Forelimb muscle (tissue), 1 donor: ENCODE results near the gene FBXL7. TPM values are rescaled to one million over a fixed set of nuclear protein-coding genes. Genes with fewer than 3 reads are reported as not detected.

ENCODE experiments used
- DNase-seq: peaks from one replicate; pipeline ENCODE4 v3.0.0-alpha.2; 2013; ENCODE audit warnings: low read depth
- polyA plus RNA-seq: library from polyadenylated mRNA; unstranded; fragments of 120-200 nt; gene quantifications from one replicate; pipeline ENCODE4 v1.2.1, GENCODE V29; 2013; ENCODE audit not compliant: insufficient read length

Gene FBXL7
- polyA plus RNA-seq, 1 donor: 20.0 TPM

DNA sequence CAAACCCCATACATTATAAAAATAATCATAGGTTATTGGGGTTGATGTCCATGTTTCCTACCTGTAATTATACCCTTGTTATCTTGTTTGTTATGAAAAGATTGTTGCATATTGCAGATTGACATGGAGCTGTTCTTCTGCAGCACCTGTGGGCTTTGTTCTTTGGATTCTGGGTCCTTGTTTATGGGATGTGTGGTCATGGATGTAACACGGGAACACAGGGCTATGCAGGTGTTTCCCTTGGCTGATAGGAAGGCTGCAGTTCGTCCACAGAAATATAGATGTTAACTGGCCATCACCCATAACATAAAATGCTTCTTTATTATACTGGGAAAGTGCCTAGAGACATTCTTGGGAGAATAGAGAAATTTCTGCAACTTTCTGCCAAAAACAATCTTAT is 77.9 kb downstream of the FBXL7 start:
- DNase-seq: no peak

DNA sequence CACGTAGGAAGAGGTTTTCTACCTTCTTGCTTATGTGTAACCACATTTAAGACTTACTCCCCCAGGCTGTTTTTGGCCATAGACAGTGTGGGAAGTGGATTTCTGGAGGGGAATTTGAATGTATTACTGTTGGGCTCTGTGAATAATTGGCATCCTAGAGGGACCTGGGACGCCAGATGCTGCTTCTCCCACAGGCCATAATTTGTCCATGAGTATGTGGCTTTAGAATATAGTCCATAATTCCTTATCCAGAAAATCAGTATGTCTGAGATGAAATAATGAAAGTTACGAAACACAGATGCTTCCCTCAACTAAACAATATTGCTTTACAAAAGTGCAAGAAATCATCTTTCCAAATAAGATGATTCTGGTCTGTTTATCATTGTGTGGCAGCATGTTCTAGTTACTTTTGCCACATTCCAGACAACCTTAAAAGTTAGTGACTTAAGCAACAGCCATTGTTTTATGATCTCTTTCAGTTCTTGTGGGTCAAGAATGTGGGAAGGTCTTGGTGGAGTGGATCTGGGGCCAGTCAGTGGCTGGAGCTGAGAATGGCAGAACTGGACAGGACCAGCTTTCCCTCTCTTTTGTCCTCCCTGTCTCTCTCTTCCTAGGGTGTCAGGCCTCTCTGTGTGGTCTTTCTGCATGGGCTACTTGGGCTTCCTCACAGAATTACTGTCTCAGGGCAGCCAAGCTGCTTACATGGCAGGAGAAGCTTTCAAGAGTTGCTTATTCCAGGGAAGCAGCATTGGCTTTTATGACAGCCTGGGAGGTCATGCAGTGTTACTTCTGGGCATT is 79.4 kb downstream of the FBXL7 start:
- no peak for DNase-seq

DNA sequence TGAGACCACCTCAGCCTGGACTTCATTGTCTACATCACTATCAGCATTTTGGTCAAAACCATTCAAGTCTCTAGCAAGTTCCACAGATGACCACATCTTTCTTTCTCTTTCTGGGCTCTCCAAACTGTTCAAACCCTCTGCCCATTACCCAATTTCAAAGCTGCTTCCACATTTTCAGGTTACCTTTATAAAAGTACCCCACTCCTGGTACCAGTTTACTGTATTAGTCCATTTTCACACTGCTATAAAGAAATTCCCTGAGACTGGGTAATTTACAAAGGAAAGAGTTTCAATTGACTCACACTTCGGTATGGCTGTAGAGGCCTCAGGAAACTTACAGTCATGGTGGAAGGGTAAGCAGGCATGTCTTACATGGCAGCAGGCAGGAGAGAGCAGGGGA is 84.5 kb downstream of the FBXL7 start:
- DNase-seq: no peak

DNA sequence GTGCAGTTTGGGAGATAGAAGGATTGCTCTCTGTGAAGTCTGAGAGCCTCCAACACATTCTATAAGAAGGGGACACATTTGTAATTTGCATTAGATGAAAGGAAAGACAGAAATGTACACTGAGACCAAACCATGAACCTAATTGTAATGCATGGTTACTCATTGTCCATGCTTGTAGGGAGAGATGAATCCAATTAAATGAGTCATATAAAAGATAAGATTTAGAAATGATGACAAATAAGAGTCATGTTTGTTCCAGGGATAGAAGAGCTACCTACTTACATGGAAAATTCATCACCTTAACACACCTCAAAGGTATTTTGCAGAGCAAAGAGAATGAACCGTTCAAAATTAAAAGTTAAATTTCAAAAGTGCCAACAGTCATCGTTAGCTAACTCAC is 85.1 kb downstream of the FBXL7 start:
- DNase-seq: no peak

DNA sequence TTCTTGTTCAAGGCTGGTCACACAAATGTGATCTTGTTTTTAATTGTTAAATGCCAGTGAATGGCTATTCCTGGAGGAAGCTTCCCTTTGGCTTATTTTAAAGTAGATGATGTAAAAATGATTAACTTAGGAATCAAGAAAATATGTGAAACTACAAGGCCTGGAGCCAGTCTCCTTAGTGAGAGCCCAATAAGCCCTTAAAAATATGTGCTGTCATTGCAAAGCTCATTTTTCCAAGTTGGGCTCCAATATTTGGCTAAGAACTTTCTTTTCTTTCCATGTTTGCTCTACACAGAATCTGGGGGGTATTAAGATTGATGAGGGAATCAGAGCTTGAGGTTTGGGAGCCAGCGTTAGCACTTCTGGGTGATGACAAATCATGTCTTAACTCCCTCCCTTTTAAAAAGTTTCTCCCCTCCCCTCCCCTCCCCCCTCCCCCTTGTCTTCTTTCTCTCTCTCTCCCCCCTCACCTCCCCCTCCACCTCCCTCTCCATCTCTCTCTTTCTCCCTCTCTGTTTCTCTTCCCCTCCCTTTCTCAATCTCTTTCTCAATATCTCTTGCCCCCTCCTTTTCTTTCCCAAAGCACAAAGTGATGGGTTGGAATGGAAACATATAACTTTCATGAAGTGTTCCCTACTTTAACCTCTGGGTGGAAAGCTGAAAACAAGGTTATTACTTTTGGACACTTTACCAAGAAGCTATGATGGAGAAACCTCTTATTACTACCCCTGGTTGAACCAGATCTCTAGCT is 86.0 kb downstream of the FBXL7 start:
- DNase-seq: no peak

DNA sequence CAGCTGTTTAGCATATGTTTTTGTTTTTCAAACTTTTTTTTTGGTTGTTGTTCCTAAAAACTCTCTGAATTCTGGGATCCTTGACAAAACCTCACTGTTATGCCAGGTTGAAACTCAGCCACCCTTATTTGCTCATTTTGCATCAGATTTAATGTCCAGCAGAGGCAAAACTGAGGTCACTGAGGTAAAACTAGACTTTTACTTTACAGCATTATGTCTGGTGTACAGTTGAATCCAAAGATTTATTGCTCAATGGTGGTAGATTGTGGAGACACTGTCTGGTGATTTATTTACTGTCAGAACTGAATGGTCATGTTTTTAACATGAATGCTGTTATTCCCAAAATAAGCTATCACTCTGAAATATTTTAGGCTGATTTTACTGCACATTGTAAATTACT is 87.9 kb downstream of the FBXL7 start:
- DNase-seq: no peak

DNA sequence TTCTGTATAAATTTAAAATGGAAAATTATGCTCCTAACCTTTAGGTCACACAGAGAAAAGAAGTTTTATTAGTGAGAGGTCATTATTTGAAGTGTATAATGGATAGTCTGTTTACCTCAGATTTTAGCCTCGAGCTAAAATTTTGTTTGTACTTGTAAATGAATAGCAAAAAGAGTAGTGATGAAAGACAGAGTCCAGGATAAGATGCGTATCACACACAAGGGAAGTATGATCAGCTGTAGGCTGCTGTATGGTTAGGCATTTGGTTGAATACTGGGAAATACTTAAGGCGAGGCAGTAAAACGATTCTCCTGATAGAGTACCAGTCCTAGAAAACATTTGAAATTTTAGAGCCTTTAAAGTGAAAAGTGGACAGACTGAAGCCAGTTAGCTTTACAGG is 92.7 kb downstream of the FBXL7 start:
- no peak for DNase-seq

DNA sequence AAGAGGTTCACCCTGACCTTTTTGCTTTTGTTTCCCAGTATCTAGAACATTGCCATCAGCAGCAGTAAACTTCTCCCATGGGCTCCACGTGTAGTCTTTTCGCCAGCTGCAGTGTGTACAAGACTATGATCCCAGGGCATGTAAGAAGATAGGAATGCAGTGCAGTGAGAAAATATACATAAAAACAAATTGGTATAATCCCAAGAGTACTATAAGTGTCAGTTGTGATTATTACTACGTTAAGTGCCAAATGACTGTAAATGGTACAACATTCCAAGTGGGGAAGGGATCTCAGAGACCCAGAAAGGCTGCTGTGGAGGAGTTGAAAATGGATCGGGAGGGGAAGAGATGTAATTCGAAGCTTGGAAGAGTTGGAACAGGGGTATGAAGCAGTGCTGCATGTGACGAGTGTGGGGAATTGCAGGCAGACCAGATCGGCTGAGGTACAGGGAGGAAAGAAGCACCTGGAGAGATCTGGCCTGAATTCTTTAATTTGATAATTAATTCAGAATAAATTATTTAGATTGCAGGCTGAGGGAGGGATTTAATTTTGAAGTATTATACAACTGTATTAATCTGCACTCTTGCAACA is 95.1 kb downstream of the FBXL7 start:
- DNase-seq: no peak

DNA sequence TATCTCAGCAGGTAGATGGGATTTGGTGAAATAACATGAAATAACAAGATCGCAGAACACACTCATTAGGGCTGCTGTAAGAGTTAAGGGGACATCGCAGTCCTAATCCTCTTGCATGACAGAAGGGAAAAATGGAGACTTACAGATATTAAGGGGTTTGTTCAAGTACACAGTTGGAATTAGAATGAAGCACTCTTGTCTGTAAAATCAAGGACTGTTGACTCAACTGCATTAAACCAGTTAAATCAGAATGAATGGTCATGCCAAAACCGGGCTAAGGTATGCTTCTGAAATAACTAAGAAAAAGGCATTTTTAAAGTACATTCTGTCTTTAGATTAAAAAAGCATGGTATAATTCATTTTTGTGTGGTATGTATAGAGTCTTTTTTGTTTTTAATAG is 95.9 kb downstream of the FBXL7 start:
- no peak for DNase-seq

DNA sequence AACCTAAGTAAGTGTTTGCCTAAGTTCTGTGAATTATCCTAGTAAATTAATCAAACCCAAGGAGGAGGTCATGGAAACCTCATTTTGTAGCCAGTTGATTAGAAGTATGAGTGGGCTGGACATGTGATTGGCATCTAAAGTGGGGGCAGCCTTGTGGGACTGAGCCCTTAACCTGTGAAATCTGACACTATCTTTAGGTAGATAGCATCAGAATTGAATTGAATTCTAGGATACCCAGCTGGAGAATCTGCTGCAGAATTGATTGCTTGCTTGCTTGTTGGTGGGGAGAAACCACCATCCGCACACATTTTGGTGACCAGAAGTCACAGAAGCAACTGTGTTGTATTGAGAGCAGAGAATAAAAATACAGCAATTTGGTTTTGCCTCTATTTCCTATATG is 97.0 kb downstream of the FBXL7 start:
- DNase-seq: no peak

DNA sequence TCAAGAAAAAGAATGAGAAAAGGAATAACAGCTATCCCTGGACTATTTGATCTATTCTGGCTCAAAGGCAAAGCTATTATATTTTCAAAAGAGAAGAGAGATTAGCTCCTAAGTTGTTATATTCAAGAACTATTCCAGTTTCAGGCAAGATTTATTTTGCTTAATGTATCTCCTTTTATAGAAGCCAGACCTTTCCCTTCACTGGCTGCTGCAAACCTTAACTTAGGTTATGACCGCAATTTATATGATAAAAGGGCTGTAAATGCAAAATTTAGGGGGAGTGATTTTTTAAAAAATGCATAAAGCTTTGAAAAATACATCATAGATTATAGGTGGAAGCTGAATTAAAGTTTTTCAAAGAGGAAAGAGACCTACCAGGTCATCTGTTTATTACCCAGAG is 97.8 kb downstream of the FBXL7 start:
- DNase-seq: no peak

DNA sequence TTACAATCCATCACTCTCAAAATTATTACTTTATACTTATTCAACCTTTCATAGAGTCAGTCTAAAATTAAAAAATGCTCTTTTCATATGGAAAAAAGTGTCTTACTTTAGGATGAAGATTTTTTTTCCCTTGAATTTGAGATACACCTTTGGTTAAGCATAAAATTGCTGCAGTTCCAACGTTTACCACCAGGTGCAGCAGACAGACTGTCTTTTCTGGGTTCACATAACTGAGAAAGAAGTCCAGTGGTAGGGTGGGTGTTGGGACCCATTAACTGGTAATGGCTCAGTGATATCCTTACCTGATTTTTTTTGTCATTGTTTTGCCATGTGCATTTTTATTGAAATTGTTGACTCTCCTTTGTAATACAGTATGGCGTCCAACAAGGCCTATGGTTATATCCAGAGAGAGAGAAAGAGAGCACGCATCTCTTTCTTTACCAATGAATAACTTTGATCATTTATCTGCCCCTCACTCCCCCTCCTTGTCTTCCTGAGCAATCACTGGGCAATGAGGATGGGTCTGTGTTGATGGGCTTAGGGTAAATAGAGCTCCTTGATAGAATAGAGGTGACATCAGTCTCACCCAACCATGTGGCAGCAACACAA is 98.4 kb downstream of the FBXL7 start:
- no peak for DNase-seq

DNA sequence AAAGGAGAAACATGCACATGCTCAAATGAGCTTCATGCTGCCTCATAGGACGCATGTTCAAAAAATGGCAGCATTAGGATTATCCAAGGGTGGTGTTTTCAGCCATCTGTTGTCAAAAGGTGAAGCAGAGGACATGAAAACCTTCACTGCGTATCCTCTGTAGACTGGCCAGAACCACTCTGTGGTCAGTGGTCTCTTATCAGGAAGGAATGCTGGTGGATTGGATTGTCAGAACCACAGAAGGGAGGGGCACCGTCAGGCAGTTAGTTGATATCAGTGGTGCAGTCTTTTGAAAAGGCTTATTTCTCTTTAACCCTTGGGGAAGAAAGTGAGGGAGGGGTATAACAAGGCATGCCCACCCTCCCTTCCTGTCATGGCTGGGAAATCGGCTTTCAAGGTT is 100.1 kb downstream of the FBXL7 start:
- DNase-seq: no peak

DNA sequence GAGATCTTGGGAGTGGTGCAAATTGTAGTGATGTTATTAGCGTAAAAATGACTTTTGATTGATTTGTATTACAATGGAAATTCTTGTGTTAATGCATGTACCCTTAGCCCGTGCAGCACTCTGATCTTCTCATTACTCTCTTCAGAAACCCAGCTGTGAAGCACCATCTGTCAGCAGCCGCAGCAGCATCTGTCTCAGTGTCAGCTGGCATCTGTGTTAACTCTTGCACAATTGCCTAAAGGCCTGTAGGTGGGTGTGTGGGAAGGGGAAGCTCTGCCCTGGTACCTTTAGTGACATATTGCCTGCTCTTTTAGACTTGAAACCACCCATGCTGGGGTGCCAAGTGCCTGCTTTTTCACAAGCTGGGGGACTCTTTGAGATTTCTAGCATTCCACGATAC is 101.3 kb downstream of the FBXL7 start:
- DNase-seq: no peak

DNA sequence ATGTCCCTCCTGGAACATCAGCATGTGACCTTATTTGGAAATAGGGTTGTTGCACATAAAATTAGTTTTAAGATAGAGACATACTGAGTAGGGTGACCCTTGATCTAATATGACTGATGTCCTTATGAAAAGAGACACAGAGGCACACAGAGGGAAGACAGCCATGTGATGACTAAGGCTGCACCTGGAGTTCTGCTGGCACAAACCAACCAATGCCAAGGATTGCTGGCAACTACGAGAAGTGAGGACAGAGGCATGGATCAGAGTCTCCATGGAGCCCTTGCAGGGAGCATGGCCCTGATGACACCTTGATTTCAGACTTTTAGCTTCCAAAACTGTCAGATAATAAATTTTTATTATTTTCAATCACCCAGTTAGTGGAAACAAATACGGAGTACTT is 101.9 kb downstream of the FBXL7 start:
- no peak for DNase-seq

DNA sequence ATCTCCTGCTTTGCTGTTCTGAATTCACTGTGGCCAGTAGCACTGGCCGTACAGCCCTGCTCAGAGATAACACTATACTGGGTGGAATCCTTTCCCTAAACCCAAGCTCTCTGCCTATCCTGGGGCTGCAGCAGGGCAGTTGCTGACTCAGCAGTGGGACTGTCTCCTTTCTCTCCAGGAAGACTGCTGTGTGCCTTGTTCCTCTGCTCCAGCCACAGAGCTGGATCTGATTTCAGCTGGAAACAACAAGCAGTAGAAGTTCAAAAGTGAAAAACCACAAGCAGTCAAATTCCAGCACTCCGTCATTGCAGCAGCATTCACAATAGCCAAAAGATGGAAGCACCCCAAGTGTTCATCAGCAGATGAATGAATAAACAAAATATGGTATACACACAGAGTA is 105.0 kb downstream of the FBXL7 start:
- DNase-seq: no peak

DNA sequence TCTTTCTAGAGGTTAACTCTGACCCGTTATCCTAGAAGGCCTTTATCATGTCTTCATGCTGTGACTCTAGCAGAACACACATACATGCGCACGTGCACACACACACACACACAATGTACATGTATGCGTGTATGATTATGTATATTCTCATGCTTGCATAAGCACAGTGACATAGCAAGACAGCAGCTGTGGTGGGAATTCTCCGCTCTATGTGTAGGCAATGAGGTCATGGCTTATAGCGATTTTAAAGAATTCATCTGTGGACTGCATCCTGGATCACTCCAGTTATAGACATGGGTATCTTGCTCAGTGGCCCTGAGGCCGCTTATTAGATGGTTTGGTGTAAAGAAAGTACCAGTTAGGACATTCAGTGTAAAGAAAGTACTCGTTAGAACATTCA is 106.2 kb downstream of the FBXL7 start:
- no peak for DNase-seq

DNA sequence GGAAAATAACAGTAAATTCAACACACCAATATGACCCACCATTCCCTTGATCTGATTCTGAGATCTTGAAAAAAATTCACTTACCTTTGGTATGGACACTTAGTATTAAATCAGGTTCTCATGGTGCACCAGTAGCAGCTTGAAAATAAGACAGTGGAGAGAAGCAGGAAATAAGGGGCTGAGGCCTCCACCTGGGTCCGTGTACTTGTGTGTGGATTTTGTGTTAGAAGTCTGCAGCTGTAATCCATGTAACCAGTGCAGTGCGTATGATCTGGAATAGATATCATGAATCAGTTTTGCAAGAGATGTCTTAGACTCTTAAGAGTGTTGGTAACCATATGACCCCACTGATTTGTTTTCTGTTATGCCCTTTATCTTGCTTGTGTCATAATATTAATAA is 107.1 kb downstream of the FBXL7 start:
- no peak for DNase-seq

DNA sequence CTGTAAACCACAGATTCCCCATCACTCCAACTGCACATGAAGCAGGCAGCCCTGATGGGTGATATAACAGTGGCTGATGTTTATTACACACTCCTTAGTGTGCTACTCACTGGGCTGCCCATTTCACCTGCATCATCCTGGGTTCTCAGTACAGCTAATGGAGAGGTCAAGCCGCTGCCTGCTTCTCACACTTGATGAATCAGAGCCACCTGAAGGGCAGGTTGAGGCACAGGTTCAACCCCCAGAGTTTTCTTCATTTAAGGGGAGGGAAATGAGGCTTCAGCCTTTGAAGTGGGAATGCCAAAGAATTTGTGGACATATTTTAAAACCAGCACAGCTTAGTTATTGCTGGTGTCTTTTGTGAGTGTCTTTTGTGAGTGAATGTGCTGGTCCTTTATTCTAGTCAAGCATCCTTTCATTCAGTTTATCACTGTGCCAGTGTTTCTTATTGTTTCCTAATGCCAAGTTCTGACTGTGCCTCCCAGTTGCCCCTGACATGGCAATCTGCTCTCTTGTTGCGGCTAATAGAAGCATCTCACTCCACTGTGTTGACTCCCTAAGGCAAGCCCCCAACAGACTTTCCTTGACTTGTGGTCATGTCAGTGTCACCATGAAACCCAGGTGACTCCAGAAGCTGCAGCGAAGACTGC is 109.2 kb downstream of the FBXL7 start:
- DNase-seq: no peak

DNA sequence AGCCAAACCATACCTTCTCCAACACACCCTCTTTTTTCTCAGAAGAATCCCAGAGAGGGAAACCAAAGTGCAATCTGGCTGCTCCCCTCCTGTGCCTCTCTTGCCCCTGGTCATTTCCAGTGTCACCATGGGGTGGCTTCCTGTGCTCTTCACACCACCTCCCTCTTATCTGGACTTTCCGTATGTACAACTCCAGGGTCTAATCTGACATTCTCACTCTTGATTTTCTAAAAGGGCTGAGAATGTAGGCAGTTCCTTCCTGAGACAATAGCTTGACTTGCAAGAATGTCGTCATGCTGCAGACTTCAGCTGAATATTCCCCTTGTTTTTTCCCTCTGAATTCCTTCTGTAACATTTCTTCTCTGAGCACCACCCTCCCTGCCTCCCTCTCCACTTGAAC is 110.2 kb downstream of the FBXL7 start:
- DNase-seq: no peak

DNA sequence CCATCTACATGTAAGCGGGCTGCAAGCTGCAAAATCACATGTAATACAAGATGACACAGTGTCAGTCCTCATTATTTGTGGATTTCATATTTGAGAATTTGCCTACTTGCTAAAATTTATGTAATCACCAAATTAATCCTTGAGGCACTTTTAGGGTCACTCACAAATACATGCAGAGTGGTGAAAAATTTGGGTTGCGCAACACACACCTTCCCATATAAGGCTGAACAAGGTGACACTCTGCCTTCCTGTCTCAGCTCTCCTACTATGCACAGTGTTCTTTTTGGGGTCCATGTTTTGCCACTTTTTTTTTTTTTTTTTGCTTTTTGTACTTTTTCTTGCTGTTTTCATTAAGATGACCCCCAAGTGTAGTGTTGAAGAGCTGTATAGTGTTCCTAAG is 111.0 kb downstream of the FBXL7 start:
- no peak for DNase-seq
